ENCODE results near the gene KRTDAP. TPM values are rescaled to one million over a fixed set of nuclear protein-coding genes. Genes with fewer than 3 reads are reported as not detected.

Gene KRTDAP
- total and polyA plus RNA-seq, 9 of the 15 experiments (the other 6 are each of a cell fraction or from before 2014, with no cell fraction given) = not detected

- no peaks in the 10 kb centered on the region for H3K79me2 ChIP-seq (ENCODE audit: control insufficient read depth, insufficient read depth, low read length)
- intact Hi-C loops (cut with micrococcal nuclease) = no loop called here
- no TSS peak for BruUV-seq (replicated peaks)
- POLR2A ChIA-PET = interaction anchor here (0.6 to 1.2 kb wide), 3 partner anchors 10 to 377 kb away, joined by 3 to 4 read pairs (median 4); no protein-coding TSS in a partner anchor
- CTCF ChIA-PET (ENCODE audit: low intra/inter-chr PET ratio) = no interaction called here
- no peaks in the 10 kb centered on the region for H3K9me3 ChIP-seq (replicated peaks; ENCODE audit: control insufficient read depth, insufficient read depth, low read depth, low read length)
- H2AFZ ChIP-seq (ENCODE audit: low read depth, low read length) = no peak overlapping the region
- no peak for ATAC-seq
- no peaks in the 10 kb centered on the region for H3K36me3 ChIP-seq (ENCODE audit: control insufficient read depth, insufficient read depth, low read length)
- peaks cover 7 to 18% of the 10 kb centered on the region in 2 experiments; a peak in 4 of 5 replicates for H3K4me1 ChIP-seq (replicated peaks in 1 of 2; ENCODE audit: control insufficient read depth in 2 of 2, insufficient read depth in 2 of 2, low read length in 2 of 2)
- H4K20me1 ChIP-seq (replicated peaks; ENCODE audit: control insufficient read depth, insufficient read depth, low read length) = peaks cover 18% of the 10 kb centered on the region; the same call in 1 of the 2 replicates
- WGBS (ENCODE audit: insufficient coverage, low coverage, missing lambda C conversion rate) = 9% methylated on average over 12 of the region's 15 CpGs
- no peak overlapping the region for H3K4me2 ChIP-seq (ENCODE audit: insufficient read depth, low read length)
- no peaks in the 10 kb centered on the region for H3K9me1 ChIP-seq (ENCODE audit: control insufficient read depth, insufficient read depth, low read length)
- DNase-seq (ENCODE audit: extremely low read depth in 1 of 4, low spot score in 3 of 4) = no peak
- no peak overlapping the region; a peak in 1 of 4 replicates for H3K9ac ChIP-seq (ENCODE audit: insufficient read depth in 1 of 2, low read depth in 2 of 2, low read length in 2 of 2)
- no peak for FAIRE-seq
- no peak overlapping the region for H3K4me3 ChIP-seq
- H3K27me3 ChIP-seq (ENCODE audit: control insufficient read depth in 2 of 2, insufficient read depth in 2 of 2, low read length in 2 of 2) = peaks cover 37 to 85% of the 10 kb centered on the region in 2 experiments
- no peak overlapping the region for H3K27ac ChIP-seq (ENCODE audit: extremely low read depth, low read depth, low read length)
- in situ Hi-C loops (cut with MboI) = no loop called here
- no peak for TF ChIP-seq FIP1L1 (IDR thresholded peaks at IDR 0.05; ENCODE audit: low read depth, low read length, poor library complexity, severe bottlenecking)
- no peak for TF ChIP-seq BCL6 (CRISPR knock-in tag; IDR thresholded peaks at IDR 0.05)
- peak; percentile 34 for TF ChIP-seq KDM5B (IDR thresholded peaks at IDR 0.05; ENCODE audit: insufficient replicate concordance, low read depth, low read length)
- TF ChIP-seq, protein P1, sequence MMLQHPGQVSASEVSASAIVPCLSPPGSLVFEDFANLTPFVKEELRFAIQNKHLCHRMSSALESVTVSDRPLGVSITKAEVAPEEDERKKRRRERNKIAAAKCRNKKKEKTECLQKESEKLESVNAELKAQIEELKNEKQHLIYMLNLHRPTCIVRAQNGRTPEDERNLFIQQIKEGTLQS (IDR thresholded peaks at IDR 0.05) = no peak
- TF ChIP-seq, protein P1 (CRISPR knock-in tag; conservative IDR thresholded peaks at IDR 0.05) = no peak
- TF ChIP-seq, protein P2, sequence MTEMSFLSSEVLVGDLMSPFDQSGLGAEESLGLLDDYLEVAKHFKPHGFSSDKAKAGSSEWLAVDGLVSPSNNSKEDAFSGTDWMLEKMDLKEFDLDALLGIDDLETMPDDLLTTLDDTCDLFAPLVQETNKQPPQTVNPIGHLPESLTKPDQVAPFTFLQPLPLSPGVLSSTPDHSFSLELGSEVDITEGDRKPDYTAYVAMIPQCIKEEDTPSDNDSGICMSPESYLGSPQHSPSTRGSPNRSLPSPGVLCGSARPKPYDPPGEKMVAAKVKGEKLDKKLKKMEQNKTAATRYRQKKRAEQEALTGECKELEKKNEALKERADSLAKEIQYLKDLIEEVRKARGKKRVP (CRISPR knock-in tag; IDR thresholded peaks at IDR 0.05) = no peak
- TF ChIP-seq FOSL1 (tag; conservative IDR thresholded peaks at IDR 0.05) = 0 out of 2 replicates have a peak, but pooled peaks have one; percentile 42
- no peak for TF ChIP-seq BHLHE40 (IDR thresholded peaks at IDR 0.05; ENCODE audit: low read length)
- 0 out of 2 replicates have a peak, but pooled peaks have one; percentile 26 for TF ChIP-seq CEBPB (tag; IDR thresholded peaks at IDR 0.05)
- TF ChIP-seq ZNF551 (CRISPR knock-in tag; IDR thresholded peaks at IDR 0.05) = no peak
- no peak for TF ChIP-seq NR0B1 (IDR thresholded peaks at IDR 0.05; ENCODE audit: partially characterized antibody)
- no peak for TF ChIP-seq TBL1XR1 (IDR thresholded peaks at IDR 0.05; ENCODE audit: low read length in 2 of 2)
- TF ChIP-seq, protein P3, sequence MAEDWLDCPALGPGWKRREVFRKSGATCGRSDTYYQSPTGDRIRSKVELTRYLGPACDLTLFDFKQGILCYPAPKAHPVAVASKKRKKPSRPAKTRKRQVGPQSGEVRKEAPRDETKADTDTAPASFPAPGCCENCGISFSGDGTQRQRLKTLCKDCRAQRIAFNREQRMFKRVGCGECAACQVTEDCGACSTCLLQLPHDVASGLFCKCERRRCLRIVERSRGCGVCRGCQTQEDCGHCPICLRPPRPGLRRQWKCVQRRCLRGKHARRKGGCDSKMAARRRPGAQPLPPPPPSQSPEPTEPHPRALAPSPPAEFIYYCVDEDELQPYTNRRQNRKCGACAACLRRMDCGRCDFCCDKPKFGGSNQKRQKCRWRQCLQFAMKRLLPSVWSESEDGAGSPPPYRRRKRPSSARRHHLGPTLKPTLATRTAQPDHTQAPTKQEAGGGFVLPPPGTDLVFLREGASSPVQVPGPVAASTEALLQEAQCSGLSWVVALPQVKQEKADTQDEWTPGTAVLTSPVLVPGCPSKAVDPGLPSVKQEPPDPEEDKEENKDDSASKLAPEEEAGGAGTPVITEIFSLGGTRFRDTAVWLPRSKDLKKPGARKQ (CRISPR knock-in tag; IDR thresholded peaks at IDR 0.05) = no peak
- no peak for TF ChIP-seq CEBPG (CRISPR knock-in tag; IDR thresholded peaks at IDR 0.05)
- TF ChIP-seq CEBPG (tag; conservative IDR thresholded peaks at IDR 0.05 in 1 of 2, IDR thresholded peaks at IDR 0.05 in 1 of 2) = 0 out of 4 replicates have a peak, but pooled peaks of 1 of the 2 experiments have one; percentile 21
- no peak for TF ChIP-seq RUNX1 (IDR thresholded peaks at IDR 0.05; ENCODE audit: low read depth)
- no peak for TF ChIP-seq PTBP1 (IDR thresholded peaks at IDR 0.05; ENCODE audit: low read depth, low read length)
- no peak for TF ChIP-seq HDAC3 (IDR thresholded peaks at IDR 0.05; ENCODE audit: borderline replicate concordance, partially characterized antibody)
These were observed 11.4 kb upstream of the KRTDAP start for GRCh38 chr19:35501684-35502083.

Measured in K562 (cell line).